GM23338 (cell line): ENCODE measurements around the gene MYOM3. TPM values are rescaled to one million over a fixed set of nuclear protein-coding genes. Genes with fewer than 3 reads are reported as not detected.

Experiments used
- CREB1 ChIP-seq: fragments of 250-450 bp; sonication (Bioruptor Pico); IDR thresholded peaks from 2 replicates; pipeline ENCODE4 v1.5.0; 2020; ENCODE audit warnings: low read depth, mild to moderate bottlenecking, moderate library complexity
- EZH2 ChIP-seq: fragments of 200-600 bp; sonication (generic); IDR thresholded peaks from one replicate; pipeline ENCODE4 v1.8.0; 2017; ENCODE audit warnings: antibody characterized with exemption, mild to moderate bottlenecking, low read depth; ENCODE audit not compliant: unreplicated experiment
- EZH2phosphoT487 ChIP-seq: fragments of 200-600 bp; sonication (generic); IDR thresholded peaks from one replicate; pipeline ENCODE4 v1.8.1; 2018; ENCODE audit warnings: antibody characterized with exemption; ENCODE audit not compliant: unreplicated experiment
- JUNB ChIP-seq: IDR thresholded peaks from one replicate; pipeline ENCODE4 v1.6.1; 2016; ENCODE audit warnings: antibody characterized with exemption; ENCODE audit not compliant: unreplicated experiment
- NANOG ChIP-seq: IDR thresholded peaks from 2 replicates; pipeline ENCODE4 v1.6.1; 2016; ENCODE audit warnings: antibody characterized with exemption, borderline replicate concordance
- POLR2AphosphoS5 ChIP-seq: IDR thresholded peaks from 2 replicates; pipeline ENCODE4 v1.6.1; 2016; ENCODE audit warnings: antibody characterized with exemption, low read depth
- ZNF114 ChIP-seq: fragments of 250-450 bp; sonication (Bioruptor Pico); IDR thresholded peaks from 2 replicates; pipeline ENCODE4 v1.5.0; 2020; ENCODE audit warnings: mild to moderate bottlenecking, moderate library complexity
- ZNF331 ChIP-seq: fragments of 250-450 bp; sonication (Bioruptor Pico); IDR thresholded peaks from 2 replicates; pipeline ENCODE4 v1.5.0; 2020; ENCODE audit warnings: low read depth, mild to moderate bottlenecking, moderate library complexity
- polyA plus RNA-seq: library from polyadenylated mRNA; unstranded; fragments of >200 nt; fragmentation: Nextera tagmentation; extraction: Ambion mirVana; gene quantifications from 2 replicates; pipeline ENCODE4 v1.2.1, GENCODE V29; 2016
- total RNA-seq: library from RNA; depleted of rRNA; stranded (reverse); fragments of >200 nt; shearing (Covaris generic); gene quantifications from 2 replicates; pipeline ENCODE4 v1.2.3, GENCODE V29; 2014
- TF ChIP-seq, protein P1 (sequence below): fragments of 250-450 bp; sonication (Bioruptor Pico); IDR thresholded peaks from 2 replicates; pipeline ENCODE4 v1.5.0; 2020; ENCODE audit warnings: mild to moderate bottlenecking, moderate library complexity
- TF ChIP-seq, protein P2 (sequence below): IDR thresholded peaks from 2 replicates; pipeline ENCODE4 v1.6.1; 2016; ENCODE audit warnings: antibody characterized with exemption
- TF ChIP-seq, protein P3 (sequence below): IDR thresholded peaks from one replicate; pipeline ENCODE4 v1.6.1; 2018; ENCODE audit warnings: antibody characterized with exemption; ENCODE audit not compliant: unreplicated experiment

MYOM3 gene
- total and polyA plus RNA-seq, 2 experiments from 2014 or later, result not detected

DNA sequence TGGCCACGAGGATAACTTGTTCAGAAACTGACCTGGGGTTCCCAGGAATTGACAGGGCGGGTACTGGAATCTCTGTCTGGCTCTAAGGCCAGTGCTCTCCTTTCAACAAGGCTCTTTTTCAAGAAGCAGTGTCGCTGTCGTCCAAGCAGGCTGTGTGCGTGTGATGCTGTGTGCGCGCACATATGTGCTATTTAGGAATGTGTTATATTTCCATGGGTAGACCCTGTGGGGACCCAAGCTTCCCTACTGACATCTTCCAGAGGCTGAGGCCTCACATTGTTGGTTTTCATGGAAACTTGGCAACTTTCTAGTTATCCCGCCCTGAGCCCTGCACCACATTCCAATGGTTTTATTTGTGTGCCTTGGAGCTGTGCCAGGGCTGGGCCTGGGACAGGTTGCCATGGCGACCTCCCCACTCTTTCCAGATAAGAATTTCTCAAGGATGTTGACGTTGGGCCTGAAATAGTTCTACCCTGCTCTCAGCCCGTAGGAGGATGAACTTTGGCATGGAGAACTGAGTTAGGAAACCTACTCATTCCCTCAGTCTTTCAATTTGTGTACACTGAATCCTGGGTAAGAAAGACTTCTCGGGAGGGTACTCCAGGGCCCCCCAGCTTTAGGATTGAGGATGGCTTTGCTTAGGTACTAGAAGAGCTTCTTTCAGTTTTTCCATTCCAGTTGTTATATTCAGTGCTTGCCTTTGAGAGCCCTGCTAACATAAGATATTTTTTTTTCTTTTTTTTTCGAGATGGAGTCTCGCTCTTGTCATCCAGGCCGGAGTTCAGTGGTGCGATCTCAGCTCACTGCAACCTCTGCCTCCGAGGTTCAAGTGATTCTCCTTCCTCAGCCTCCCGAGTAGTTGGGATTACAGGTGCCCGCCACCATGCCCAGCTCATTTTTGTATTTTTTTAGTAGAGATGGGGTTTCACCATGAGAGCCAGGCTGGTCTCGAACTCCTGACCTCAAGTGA lies 93.0 kb downstream of the MYOM3 start (continued):
- TF ChIP-seq, protein P1, sequence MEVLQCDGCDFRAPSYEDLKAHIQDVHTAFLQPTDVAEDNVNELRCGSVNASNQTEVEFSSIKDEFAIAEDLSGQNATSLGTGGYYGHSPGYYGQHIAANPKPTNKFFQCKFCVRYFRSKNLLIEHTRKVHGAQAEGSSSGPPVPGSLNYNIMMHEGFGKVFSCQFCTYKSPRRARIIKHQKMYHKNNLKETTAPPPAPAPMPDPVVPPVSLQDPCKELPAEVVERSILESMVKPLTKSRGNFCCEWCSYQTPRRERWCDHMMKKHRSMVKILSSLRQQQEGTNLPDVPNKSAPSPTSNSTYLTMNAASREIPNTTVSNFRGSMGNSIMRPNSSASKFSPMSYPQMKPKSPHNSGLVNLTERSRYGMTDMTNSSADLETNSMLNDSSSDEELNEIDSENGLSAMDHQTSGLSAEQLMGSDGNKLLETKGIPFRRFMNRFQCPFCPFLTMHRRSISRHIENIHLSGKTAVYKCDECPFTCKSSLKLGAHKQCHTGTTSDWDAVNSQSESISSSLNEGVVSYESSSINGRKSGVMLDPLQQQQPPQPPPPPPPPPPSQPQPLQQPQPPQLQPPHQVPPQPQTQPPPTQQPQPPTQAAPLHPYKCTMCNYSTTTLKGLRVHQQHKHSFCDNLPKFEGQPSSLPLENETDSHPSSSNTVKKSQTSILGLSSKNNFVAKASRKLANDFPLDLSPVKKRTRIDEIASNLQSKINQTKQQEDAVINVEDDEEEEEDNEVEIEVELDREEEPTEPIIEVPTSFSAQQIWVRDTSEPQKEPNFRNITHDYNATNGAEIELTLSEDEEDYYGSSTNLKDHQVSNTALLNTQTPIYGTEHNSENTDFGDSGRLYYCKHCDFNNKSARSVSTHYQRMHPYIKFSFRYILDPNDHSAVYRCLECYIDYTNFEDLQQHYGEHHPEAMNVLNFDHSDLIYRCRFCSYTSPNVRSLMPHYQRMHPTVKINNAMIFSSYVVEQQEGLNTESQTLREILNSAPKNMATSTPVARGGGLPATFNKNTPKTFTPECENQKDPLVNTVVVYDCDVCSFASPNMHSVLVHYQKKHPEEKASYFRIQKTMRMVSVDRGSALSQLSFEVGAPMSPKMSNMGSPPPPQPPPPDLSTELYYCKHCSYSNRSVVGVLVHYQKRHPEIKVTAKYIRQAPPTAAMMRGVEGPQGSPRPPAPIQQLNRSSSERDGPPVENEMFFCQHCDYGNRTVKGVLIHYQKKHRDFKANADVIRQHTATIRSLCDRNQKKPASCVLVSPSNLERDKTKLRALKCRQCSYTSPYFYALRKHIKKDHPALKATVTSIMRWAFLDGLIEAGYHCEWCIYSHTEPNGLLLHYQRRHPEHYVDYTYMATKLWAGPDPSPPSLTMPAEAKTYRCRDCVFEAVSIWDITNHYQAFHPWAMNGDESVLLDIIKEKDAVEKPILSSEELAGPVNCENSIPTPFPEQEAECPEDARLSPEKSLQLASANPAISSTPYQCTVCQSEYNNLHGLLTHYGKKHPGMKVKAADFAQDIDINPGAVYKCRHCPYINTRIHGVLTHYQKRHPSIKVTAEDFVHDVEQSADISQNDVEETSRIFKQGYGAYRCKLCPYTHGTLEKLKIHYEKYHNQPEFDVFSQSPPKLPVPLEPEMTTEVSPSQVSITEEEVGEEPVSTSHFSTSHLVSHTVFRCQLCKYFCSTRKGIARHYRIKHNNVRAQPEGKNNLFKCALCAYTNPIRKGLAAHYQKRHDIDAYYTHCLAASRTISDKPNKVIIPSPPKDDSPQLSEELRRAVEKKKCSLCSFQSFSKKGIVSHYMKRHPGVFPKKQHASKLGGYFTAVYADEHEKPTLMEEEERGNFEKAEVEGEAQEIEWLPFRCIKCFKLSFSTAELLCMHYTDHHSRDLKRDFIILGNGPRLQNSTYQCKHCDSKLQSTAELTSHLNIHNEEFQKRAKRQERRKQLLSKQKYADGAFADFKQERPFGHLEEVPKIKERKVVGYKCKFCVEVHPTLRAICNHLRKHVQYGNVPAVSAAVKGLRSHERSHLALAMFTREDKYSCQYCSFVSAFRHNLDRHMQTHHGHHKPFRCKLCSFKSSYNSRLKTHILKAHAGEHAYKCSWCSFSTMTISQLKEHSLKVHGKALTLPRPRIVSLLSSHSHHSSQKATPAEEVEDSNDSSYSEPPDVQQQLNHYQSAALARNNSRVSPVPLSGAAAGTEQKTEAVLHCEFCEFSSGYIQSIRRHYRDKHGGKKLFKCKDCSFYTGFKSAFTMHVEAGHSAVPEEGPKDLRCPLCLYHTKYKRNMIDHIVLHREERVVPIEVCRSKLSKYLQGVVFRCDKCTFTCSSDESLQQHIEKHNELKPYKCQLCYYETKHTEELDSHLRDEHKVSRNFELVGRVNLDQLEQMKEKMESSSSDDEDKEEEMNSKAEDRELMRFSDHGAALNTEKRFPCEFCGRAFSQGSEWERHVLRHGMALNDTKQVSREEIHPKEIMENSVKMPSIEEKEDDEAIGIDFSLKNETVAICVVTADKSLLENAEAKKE (CRISPR knock-in tag), result no peak
- TF ChIP-seq EZH2, result no peak
- TF ChIP-seq JUNB, result no peak
- TF ChIP-seq NANOG, result no peak
- TF ChIP-seq, protein P2, sequence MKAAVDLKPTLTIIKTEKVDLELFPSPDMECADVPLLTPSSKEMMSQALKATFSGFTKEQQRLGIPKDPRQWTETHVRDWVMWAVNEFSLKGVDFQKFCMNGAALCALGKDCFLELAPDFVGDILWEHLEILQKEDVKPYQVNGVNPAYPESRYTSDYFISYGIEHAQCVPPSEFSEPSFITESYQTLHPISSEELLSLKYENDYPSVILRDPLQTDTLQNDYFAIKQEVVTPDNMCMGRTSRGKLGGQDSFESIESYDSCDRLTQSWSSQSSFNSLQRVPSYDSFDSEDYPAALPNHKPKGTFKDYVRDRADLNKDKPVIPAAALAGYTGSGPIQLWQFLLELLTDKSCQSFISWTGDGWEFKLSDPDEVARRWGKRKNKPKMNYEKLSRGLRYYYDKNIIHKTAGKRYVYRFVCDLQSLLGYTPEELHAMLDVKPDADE, result no peak
- no peak for TF ChIP-seq CREB1 (CRISPR knock-in tag)
- TF ChIP-seq POLR2AphosphoS5, result no peak
- no peak for TF ChIP-seq ZNF114
- no peak for TF ChIP-seq EZH2phosphoT487
- no peak for TF ChIP-seq ZNF331 (CRISPR knock-in tag)
- TF ChIP-seq, protein P3, sequence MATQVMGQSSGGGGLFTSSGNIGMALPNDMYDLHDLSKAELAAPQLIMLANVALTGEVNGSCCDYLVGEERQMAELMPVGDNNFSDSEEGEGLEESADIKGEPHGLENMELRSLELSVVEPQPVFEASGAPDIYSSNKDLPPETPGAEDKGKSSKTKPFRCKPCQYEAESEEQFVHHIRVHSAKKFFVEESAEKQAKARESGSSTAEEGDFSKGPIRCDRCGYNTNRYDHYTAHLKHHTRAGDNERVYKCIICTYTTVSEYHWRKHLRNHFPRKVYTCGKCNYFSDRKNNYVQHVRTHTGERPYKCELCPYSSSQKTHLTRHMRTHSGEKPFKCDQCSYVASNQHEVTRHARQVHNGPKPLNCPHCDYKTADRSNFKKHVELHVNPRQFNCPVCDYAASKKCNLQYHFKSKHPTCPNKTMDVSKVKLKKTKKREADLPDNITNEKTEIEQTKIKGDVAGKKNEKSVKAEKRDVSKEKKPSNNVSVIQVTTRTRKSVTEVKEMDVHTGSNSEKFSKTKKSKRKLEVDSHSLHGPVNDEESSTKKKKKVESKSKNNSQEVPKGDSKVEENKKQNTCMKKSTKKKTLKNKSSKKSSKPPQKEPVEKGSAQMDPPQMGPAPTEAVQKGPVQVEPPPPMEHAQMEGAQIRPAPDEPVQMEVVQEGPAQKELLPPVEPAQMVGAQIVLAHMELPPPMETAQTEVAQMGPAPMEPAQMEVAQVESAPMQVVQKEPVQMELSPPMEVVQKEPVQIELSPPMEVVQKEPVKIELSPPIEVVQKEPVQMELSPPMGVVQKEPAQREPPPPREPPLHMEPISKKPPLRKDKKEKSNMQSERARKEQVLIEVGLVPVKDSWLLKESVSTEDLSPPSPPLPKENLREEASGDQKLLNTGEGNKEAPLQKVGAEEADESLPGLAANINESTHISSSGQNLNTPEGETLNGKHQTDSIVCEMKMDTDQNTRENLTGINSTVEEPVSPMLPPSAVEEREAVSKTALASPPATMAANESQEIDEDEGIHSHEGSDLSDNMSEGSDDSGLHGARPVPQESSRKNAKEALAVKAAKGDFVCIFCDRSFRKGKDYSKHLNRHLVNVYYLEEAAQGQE, result no peak
